HG02759 (cell line): ENCODE data around the gene RAB3A.
"Not testable (repeated sequence)": the region's sequence is repeated elsewhere in the genome, so short reads cannot be mapped to it uniquely, and the experiment has no call there.

Experiments
- ATAC-seq: cut with Tn5 transposase; IDR thresholded peaks from one replicate; pipeline ENCODE4 v1.9.1; 2021; ENCODE audit warnings: mild to moderate bottlenecking, moderate library complexity; ENCODE audit not compliant: unreplicated experiment

The RAB3A gene

DNA sequence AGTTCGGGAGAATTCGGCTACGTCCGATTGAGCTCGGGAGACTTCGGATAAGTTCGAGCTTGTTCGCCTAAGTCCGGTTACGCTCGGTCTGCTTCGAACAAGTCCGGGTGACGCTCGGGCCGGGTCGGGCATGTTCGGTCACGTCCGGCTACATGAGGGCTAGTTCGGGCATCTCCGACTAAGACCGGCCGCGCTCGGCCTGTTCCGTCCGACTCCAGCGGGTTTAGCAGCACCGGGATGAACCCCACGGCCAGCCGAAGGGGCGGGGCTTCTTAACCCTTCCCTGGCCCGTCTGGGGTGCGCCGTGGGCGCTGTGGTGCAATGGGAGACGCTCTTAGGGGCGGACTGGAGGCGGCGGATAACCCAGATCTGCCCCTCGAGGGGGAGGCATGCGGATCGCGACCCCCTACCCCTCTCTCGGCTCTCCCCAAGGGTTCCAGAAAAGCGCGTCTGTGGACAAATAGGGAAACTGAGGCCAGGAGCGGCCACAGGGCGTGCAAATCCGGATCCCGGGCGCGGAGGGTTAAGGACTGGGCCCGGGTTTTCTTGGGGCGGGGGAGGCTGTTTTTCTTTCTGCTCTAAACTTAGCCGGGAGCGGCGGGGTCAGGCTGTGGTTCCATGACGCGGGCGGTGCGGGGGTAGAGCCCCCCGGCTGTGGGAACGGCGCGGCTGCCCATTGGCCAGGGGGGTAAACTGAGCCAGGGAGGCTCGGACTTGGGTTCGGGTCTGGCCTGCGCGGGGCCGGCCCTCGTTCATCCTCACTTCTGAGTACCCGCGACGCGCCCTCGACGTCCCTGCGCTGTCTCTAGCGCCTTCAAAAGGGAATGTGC lies 20.9 kb upstream of the RAB3A start:
- peak; percentile 92 for ATAC-seq

- peak; percentile 2 for ATAC-seq
Observed at GRCh38 chr19:18223860-18224524, 20.1 kb upstream of the RAB3A start.

- ATAC-seq: no peak
Observed at GRCh38 chr19:18221815-18222725, 18.2 kb upstream of the RAB3A start.

- ATAC-seq: no peak
Observed at GRCh38 chr19:18220632-18221275, 16.9 kb upstream of the RAB3A start.

GRCh38 chr19:18219911-18220631 lies 16.2 kb upstream of the RAB3A start:
- ATAC-seq: no peak

DNA sequence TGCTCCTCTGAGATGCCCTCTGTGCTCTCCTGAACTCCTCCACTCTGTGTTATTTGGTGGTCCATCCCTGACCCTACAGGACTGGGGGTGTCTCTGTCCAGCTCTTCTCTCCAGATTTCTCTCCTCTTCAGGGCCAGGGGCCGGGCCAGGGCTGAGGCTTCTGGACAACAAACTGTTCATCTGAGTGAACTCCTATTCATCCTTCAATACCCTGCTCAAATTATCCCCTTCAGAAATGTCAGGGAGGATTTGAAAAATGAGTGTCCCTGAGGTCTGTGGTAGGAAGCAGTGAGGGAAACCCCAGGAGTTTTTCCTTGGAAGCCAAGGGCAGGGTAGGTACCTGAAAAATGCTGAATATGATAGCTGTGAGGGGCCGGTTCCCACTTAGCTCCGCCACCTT lies 14.8 kb upstream of the RAB3A start:
- ATAC-seq: no peak

- ATAC-seq: no peak
Observed at GRCh38 chr19:18218159-18218558, 14.3 kb upstream of the RAB3A start.

- ATAC-seq: no peak
Observed at GRCh38 chr19:18216789-18217188, 12.9 kb upstream of the RAB3A start.

DNA sequence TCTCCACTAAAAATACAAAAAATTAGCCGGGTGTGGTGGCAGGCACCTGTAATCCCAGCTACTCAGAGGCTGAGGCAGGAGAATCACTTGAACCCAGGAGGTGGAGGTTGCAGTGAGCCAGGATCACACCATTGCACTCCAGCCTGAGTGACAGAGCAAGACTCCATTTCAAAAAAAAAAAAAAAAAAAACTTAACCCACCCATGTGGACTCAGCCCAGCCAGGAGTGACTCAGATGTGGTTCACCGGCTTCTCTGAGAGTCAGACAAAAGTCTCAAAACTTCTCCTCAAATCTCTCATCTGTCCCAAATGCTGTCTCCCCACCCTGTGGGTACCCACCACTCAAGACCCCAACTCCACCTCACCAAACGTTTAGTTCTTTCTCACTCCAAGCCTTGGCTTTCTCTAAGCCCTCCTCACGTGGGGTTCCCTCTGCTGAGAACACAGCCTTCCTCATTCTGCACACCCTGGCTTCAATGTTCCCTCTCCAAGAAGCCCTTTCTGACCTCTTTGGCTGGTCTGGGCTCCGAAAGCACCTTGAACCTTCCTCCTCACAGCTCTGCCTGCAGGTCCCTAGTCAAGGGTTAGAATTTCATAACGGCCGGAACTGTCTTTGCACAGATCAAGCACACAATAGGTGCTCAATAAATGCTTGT lies 11.1 kb upstream of the RAB3A start:
- ATAC-seq: no peak

GRCh38 chr19:18211683-18212082 lies 7.8 kb upstream of the RAB3A start:
- no peak for ATAC-seq

- not testable (repeated sequence) for ATAC-seq
Observed at GRCh38 chr19:18209912-18210311, 6.1 kb upstream of the RAB3A start.

GRCh38 chr19:18208098-18208951 lies 4.5 kb upstream of the RAB3A start:
- ATAC-seq: no peak

DNA sequence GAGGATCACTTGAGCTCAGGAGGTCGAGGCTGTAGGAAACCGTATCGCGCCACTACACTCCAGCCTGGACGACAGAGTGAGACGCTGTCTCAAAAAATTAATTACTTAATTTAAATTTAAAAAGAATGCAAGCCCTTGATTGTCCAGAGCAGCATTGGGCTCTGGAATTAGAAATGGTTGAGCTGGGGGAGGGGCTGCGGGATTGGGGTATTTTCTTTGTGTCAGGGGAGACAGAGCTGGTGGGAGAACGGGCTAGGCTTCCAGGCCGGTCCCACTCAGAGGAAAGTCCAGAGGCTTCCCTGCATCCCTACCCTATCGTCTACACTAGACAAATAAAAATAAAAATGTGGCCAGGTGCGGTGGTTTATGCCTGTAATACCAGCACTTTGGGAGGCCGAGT lies 2.2 kb upstream of the RAB3A start:
- ATAC-seq: no peak

DNA sequence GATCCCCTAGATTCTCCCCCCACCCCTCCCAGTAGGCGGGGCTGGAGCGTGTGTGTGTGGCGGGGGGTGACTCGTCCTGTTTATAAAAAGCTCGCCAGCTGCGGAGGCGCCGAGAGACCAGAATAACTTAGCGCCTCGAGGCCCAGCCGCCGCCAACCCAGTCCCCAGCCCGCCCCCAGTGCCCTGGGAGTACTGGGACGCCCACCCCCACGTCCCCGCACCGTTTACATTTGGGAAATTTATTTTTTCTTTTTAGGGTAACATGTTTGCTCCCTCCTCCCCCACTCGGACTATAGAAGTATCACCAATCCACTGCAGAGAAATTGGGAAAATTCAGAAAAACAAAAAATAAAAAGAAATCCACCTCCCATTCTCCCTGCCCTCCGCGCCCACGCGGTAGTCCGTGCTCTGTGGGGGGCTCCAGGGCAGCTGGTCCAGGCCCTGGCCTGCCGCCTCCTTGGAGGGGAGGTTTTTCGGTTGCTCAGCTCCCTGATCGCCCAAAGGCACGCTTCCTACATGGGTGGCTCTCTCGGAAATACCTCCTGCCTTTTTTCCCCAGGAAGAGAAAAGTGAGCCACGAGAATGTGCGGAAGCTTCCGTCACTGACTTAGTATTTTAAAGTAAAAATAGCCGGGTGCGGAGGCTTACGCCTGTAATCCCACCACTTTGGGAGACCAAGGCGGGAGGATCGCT lies 1.5 kb upstream of the RAB3A start:
- ATAC-seq: no peak

DNA sequence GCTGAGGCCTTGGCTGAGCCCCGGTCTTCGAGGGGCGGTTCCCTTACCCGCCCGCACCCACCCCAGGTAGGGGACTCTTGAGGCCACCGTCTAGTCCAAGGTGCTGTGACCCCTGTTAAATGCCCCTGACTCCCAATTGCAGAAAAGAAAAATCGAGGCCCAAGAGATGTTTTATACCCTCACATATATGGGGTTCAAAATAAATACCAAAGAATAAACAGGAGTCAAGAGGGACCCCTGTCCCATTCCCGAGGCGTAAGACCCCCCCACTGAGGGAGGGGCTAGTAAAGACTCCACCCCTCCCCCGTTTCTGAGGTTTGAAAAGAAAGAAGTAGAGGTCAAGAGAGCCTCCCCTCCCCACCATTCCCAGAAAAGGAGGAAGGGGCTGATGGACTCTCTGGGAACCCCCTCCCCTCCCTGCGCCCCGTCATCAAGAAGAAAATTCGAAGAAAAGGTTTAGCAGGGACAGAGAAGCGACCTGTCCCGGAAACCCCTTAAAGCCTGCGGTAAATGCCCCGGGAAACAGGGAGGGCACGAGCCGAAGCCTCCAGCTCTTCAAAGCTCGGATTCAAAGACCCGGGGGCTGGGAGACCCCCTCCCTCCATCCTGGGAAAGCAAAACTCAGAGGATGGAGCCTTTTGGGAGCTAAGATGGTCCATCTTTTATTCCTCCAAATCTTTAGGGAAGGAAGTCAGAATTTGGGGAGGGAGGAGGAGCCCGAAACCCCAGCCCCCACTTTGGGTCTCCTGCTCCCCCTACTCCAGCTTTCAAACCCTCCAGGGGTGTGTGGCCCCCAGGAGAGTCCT lies 755 bp upstream of the RAB3A start:
- peak; percentile 15 for ATAC-seq

DNA sequence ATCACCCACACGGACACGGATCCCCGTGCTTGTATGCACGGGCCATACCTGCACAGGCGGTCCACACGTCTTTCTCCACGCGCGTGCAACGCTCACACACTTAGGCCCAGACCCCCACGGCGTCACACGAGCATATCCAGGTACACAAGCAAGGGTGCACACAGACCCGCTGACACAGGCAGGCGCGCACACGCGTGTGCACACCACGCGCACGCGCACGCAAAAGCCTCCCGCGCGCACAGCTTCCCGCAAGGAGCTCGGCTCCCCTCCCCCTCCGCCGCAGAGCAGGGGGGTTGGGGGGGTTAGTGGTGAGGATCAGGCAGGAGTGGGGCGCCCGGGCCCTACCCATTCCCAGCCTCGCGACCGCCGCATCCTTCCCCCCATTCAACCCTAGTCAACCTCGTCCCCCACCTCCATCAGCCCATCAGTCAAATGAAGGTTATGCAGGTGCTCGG lies 407 bp downstream of the RAB3A start:
- no peak for ATAC-seq

DNA sequence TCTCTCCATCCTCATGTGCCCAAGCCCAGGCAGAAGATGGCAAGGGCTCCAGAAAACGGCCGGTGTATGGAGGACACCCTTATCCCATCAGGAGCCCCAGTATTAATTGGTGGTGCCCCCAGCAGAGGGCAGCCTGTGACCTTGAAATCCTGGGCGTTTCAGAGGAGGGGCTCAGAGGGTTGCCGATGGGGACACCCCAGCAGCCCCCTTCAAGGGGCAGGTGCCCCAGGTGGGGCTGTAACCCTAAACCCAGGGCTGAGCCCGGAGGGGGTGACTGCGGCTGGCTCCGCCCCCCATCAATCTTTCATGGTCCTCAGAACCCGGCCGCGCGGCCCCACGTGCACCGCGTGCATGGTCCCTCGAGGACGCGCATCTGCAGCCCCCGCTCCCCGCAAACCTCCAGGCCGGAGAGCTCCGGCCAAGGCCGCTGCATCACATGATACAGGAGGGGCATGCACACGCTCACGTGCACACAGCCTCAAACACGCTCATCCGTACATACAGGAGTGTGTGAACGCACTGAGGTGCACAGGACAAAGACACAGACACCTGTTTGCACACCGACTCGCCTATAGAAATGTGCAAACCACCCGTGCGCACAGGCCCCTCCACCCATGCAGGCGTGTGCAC lies 949 bp downstream of the RAB3A start:
- no peak for ATAC-seq
